ENCODE measurements around the gene DCP2.

DCP2 gene

GRCh38 chr5:113024076-113024697 is 47.6 kb downstream of the DCP2 start:
- no peak for DNase-seq

GRCh38 chr5:113025596-113025995 is 49.0 kb downstream of the DCP2 start:
- DNase-seq: no peak

GRCh38 chr5:113026211-113026610 is 49.6 kb downstream of the DCP2 start:
- DNase-seq: no peak

- no peak for DNase-seq
These were observed 50.4 kb downstream of the DCP2 start for GRCh38 chr5:113027015-113027414.

GRCh38 chr5:113027431-113027830 is 50.8 kb downstream of the DCP2 start:
- DNase-seq: no peak

- DNase-seq: no peak
These were observed 53.0 kb downstream of the DCP2 start for GRCh38 chr5:113029614-113030013.

GRCh38 chr5:113031104-113031503 is 54.5 kb downstream of the DCP2 start:
- DNase-seq: no peak

GRCh38 chr5:113031557-113031956 is 55.0 kb downstream of the DCP2 start:
- no peak for DNase-seq

GRCh38 chr5:113034182-113034773 is 57.7 kb downstream of the DCP2 start:
- no peak for DNase-seq

GRCh38 chr5:113035096-113035495 is 58.5 kb downstream of the DCP2 start:
- DNase-seq: no peak

GRCh38 chr5:113036321-113036720 is 59.7 kb downstream of the DCP2 start:
- DNase-seq: no peak

GRCh38 chr5:113036826-113037225 is 60.2 kb downstream of the DCP2 start:
- no peak for DNase-seq

GRCh38 chr5:113038136-113038535 is 61.5 kb downstream of the DCP2 start:
- DNase-seq: no peak

- DNase-seq: no peak
These were observed 62.1 kb downstream of the DCP2 start for GRCh38 chr5:113038714-113039113.

- no peak for DNase-seq
These were observed 62.8 kb downstream of the DCP2 start for GRCh38 chr5:113039229-113039933.

- DNase-seq: no peak
These were observed 63.3 kb downstream of the DCP2 start for GRCh38 chr5:113039934-113040285.

- no peak for DNase-seq
These were observed 64.2 kb downstream of the DCP2 start for GRCh38 chr5:113040672-113041260.

GRCh38 chr5:113042491-113043243 is 66.1 kb downstream of the DCP2 start:
- DNase-seq: no peak

GRCh38 chr5:113043491-113043931 is 66.9 kb downstream of the DCP2 start:
- DNase-seq: peak; percentile 10

- DNase-seq: no peak
These were observed 68.3 kb downstream of the DCP2 start for GRCh38 chr5:113044776-113045465.

- DNase-seq: no peak
These were observed 70.6 kb downstream of the DCP2 start for GRCh38 chr5:113047234-113047633.
